H54 (cell line): ENCODE data around the gene PTPN23.
"Not testable (repeated sequence)": the region's sequence is repeated elsewhere in the genome, so short reads cannot be mapped to it uniquely, and the experiment has no call there.

Experiments used
- DNase-seq: peaks from one replicate; pipeline ENCODE4 v3.0.0; 2011; ENCODE audit warnings: low spot score, mixed read lengths; ENCODE audit not compliant: insufficient read length
- FAIRE-seq: peaks from 3 replicates; lab custom pipeline; 2011; peaks lifted over from hg19 to GRCh38; lab: Jason Lieb, UNC
- POLR2A ChIP-seq: IDR thresholded peaks from 2 replicates; pipeline ENCODE4 v1.6.1; 2011; ENCODE audit warnings: low read depth, mild to moderate bottlenecking, low read length

PTPN23 gene

DNA sequence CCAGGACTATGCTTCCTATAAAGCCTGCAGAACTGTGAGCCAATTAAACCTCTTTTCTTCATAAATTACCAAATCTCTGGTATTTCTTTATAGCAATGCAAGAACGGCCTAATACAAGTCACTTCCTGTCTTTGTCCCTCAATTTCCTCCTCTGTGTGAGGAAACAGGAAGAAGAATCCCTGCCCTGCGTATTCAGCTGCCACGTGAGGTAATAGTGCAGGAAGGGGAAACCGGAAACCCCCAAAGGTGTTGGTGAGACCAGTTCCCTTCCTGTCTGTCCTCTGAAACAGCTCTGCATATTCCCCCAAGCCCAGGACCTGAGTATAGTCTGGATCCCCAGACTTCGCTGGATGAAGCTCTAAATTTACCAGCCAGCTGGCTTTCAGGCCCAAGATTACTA, 18.1 kb upstream of the PTPN23 start:
- TF ChIP-seq POLR2A = no peak
- FAIRE-seq (no peak), DNase-seq (no peak)

- TF ChIP-seq POLR2A = no peak
- DNase-seq (no peak), FAIRE-seq (peak; percentile 58)
Observed at GRCh38 chr3:47365213-47366153, 15.3 kb upstream of the PTPN23 start.

DNA sequence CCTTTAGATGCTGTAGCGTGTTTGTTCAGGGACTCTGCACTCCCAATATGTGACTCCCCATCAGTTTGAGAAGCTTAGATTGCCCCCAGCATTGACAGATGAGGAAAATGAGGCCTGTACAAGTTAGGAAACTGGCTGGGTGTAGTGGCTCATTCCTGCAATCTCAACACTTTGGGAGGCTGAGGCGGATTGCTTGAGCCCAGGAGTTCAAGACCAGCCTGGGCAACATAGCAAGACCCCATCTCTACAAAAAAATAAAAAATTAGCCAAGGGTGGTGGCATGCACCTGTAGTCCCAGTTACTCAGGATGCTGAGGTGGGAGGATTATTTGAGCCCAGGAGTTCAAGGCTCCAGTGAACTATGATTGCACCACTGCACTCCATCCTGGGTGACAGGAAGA, 14.0 kb upstream of the PTPN23 start:
- no peak for FAIRE-seq

DNA sequence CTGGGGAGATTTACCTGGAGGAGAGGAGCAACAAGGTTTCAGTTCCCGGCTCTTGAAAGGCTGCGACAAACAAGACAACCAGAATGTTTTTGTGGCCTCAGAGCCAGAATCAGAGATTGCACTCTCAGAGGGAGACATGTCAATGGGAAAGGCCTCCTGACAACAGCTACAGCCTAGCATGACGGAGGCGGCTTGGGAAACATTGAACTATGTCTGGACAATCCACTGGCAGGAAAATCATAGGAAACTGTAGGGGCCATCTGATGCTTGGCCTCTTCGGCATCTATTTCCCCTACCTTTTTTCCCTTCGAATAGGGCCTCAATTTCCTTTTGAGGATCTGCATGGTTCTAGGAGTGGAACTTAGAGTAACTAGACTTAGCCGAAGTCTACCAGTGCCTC, 13.2 kb upstream of the PTPN23 start:
- TF ChIP-seq POLR2A = no peak
- DNase-seq (no peak), FAIRE-seq (no peak)

More for the DNA sequence above, 14.0 kb upstream of the PTPN23 start:
- no peak for DNase-seq
- no peak for TF ChIP-seq POLR2A

- DNase-seq, FAIRE-seq: not testable (repeated sequence)
Observed at GRCh38 chr3:47370020-47370419, 10.8 kb upstream of the PTPN23 start.

DNA sequence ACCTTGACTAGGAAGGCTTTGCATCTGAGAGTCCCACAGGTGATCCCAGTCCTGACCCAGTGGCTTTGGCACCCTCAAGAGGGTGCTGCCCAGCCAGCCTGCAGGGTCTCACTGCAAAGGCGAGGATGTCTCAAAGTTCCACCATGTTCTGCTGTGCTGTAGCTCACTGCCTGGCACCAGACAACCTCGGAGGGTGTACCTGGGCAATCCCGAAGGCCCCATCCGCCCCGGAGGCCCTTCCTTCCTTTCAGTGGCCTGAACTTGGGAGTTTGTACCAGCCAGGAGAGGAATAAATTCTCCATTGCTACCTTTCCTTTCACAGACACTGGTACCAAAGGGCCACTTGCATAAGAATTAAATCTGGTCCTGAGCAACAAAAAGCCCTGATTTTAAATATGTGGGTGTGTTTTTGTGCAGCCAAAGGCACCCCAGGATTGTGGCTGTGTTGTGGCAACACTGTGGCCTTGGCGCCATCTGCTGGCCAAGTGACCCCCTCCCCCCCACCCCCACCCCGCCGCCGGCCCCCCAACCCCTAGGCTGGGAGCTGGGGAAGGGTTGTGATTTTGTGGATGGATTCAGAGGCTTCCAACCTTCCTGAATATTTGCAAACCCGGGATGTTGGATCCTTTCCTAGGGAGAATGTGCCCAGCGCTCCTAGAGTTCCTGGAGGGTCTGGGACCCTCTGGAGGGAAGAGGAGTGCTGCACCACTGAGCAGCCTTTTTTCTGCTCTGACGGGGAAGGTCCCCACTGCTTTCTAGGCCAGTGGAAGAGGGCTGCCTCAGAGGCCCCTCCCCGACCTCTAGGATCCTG, 9.7 kb upstream of the PTPN23 start:
- no peak for FAIRE-seq
- no peak for TF ChIP-seq POLR2A
- DNase-seq = no peak

GRCh38 chr3:47374587-47374986, 6.2 kb upstream of the PTPN23 start:
- FAIRE-seq (no peak), DNase-seq (no peak)
- no peak for TF ChIP-seq POLR2A

GRCh38 chr3:47376393-47376792, 4.4 kb upstream of the PTPN23 start:
- FAIRE-seq = no peak
- no peak for TF ChIP-seq POLR2A
- no peak for DNase-seq

GRCh38 chr3:47377186-47377585, 3.6 kb upstream of the PTPN23 start:
- DNase-seq = no peak
- no peak for TF ChIP-seq POLR2A
- no peak for FAIRE-seq

DNA sequence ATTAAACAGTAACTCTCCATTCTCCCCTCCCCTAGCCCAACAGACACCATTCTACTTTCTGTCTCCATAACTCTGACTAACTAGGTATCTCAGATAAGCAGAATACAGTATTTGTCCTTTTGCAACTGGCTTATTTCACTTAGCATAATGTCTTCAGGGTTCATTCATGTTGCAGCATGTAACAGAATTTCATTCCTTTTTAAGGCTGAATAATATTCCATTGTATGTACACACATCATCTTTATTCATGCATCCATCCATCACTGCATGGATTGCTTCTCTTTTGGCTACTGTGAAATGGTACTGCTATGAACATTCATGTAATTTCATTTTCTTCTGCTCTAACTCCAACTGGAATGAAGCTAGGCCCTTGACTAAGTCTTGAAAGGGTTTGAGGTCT, 2.0 kb upstream of the PTPN23 start:
- no peak for TF ChIP-seq POLR2A
- FAIRE-seq = no peak
- no peak for DNase-seq

- no peak for FAIRE-seq
- no peak for TF ChIP-seq POLR2A
Observed at GRCh38 chr3:47379411-47379899, 1.4 kb upstream of the PTPN23 start.

GRCh38 chr3:47380026-47380600, 708 bp upstream of the PTPN23 start:
- no peak for TF ChIP-seq POLR2A
- FAIRE-seq = no peak
- no peak for DNase-seq

More at GRCh38 chr3:47379411-47379899, 1.4 kb upstream of the PTPN23 start:
- no peak for DNase-seq

- 0 out of 2 replicates have a peak, but pooled peaks have one; percentile 21 for TF ChIP-seq POLR2A
- peak; percentile 86 for DNase-seq
- FAIRE-seq = no peak
Observed at GRCh38 chr3:47381317-47382157, 716 bp downstream of the PTPN23 start.
